ENCODE results near the gene AIFM1. TPM values are rescaled to one million over a fixed set of nuclear protein-coding genes. Genes with fewer than 3 reads are reported as not detected.

AIFM1 gene
- total RNA-seq (ENCODE audit: low replicate concordance), result 22.1 and 27.0 TPM in 2 replicates

GRCh38 chrX:130165703-130166502 lies at the start of gene AIFM1:
Gene AIFM1, minus strand, starts transcription at chrX:130165841. Its CDS starts 185 bp downstream, at chrX:130165656.

GRCh38 chrX:130171446-130172126 lies 5.9 kb upstream of the AIFM1 start, which contains the start of gene RAB33A:
Gene RAB33A, plus strand, starts transcription at chrX:130171962. Its CDS starts 101 bp downstream, at chrX:130172063.

GRCh38 chrX:130110379-130111219 lies 55.0 kb downstream of the AIFM1 start, which contains the start of gene ELF4:
Gene ELF4, minus strand, starts transcription at chrX:130110497. Its CDS starts 29,167 bp downstream, at chrX:130081330.

Other genes with a start within 250 kb of the AIFM1 start
- 0.94 and 1.7 TPM in 2 replicates for gene BCORL1, start 183.2 kb downstream of the AIFM1 start, total RNA-seq (ENCODE audit: low replicate concordance)
- gene ELF4, start 55.3 kb downstream of the AIFM1 start, total RNA-seq (ENCODE audit: low replicate concordance), result 4.4 and 8.0 TPM in 2 replicates
- 1.8 and 11.1 TPM in 2 replicates for gene RAB33A, start 6.1 kb upstream of the AIFM1 start, total RNA-seq (ENCODE audit: low replicate concordance)
- 1.4 and 1.7 TPM in 2 replicates for gene ZNF280C, start 103.1 kb upstream of the AIFM1 start, total RNA-seq (ENCODE audit: low replicate concordance)
- gene SLC25A14, start 174.1 kb upstream of the AIFM1 start, total RNA-seq (ENCODE audit: low replicate concordance), result 5.7 and 11.4 TPM in 2 replicates
- gene GPR119, start 219.8 kb upstream of the AIFM1 start, total RNA-seq (ENCODE audit: low replicate concordance), result not detected in 2 replicates
- 28.5 and 33.8 TPM in 2 replicates for gene RBMX2, start 236.1 kb upstream of the AIFM1 start, total RNA-seq (ENCODE audit: low replicate concordance)

All from smooth muscle cell of the coronary artery (primary cell).